Loucy (cell line): ENCODE measurements around the gene TLCD2.

ENCODE experiments used
- CTCF ChIP-seq: fragments of 200-600 bp; sonication (generic); conservative IDR thresholded peaks from 2 replicates; pipeline ENCODE4 v1.5.1; 2014; ENCODE audit warnings: mild to moderate bottlenecking, antibody characterized with exemption, low read length
- EZH2phosphoT487 ChIP-seq: fragments of 200-600 bp; IDR thresholded peaks from 2 replicates; pipeline ENCODE4 v1.6.1; 2018; ENCODE audit warnings: antibody characterized with exemption, mild to moderate bottlenecking, moderate library complexity, borderline replicate concordance

DNA sequence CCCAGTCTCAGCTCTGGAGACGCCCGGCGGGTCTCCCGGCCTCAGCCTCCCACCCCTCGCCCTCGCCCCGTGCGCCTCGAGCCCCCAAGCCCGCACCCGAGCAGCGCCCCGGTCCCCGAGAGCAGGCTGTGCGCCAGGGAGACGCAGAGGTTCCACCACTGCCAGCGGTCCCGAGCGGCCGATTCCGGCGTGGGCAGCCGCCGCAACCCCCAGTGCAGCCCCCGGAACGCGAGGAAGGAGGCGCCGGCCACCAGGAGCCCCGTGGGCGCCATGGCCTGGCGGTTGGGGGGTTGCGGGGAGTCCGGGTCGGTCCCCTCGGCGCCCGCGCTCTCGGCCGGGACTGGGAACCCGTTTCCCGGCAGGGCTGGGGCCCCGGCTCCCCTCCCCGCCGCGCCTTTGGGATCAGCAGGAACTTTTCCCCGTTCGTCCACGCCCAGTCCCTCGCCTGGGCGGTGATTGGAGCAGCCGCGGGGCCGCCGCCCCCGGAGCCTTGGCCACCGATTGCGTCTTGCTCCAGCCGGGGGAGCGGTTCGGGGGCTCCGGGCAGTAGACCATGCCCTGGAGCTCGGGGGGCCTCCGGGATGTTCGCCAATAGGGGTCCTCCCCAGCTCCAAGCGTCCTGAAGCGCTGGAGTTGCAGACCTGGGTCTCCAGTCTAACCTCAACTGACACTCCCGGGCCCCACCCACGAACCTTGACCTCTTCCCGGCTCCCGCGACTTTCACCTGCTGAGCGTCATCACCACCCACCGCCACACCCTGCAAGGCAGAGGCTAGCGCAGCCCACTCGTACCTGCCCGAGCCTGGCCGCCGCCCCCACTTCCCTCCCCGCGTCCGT is at the start of gene TLCD2:
- TF ChIP-seq CTCF (no peak), EZH2phosphoT487 (no peak)
